ENCODE measurements around the gene RNF121. TPM values are rescaled to one million over a fixed set of nuclear protein-coding genes. Genes with fewer than 3 reads are reported as not detected.

RNF121 gene
- total RNA-seq, 2 experiments from 2014 or later, result 24.6 to 28.1 TPM

- peaks cover 79% of the 10 kb centered on the region for H3K4me1 ChIP-seq (ENCODE audit: insufficient read depth, low read length, poor library complexity, severe bottlenecking)
- H2AFZ ChIP-seq (ENCODE audit: low read length), result no peak overlapping the region
- H3K27ac ChIP-seq (ENCODE audit: low read depth, low read length, poor library complexity, severe bottlenecking), result peak overlapping the region; percentile 84
- H4K20me1 ChIP-seq (ENCODE audit: insufficient read depth, low read length), result peaks cover 30% of the 10 kb centered on the region
- no peaks in the 10 kb centered on the region for H3K9me3 ChIP-seq (ENCODE audit: low read length)
- H3K4me2 ChIP-seq (ENCODE audit: low read length), result peak overlapping the region; percentile 90
- DNase-seq (ENCODE audit: low spot score), result no peak
- ChIA-PET POLR2A (interaction anchor here (0.6 to 1.9 kb wide), 11 partner anchors 9 to 1074 kb away, joined by 3 to 7 read pairs (median 5); no protein-coding TSS in a partner anchor), CTCF (ENCODE audit: unreplicated experiment) (interaction anchor here (0.9 to 1.6 kb wide), 3 partner anchors 13 to 14 kb away, joined by 3 to 7 read pairs (median 4); no protein-coding TSS in a partner anchor)
- peak overlapping the region; percentile 66 for H3K4me3 ChIP-seq (ENCODE audit: low read depth, low read length, poor library complexity, severe bottlenecking)
- H3K9me2 ChIP-seq (ENCODE audit: insufficient read depth, low read length), result no peaks in the 10 kb centered on the region
- TF ChIP-seq CTCF (conservative IDR thresholded peaks at IDR 0.05; ENCODE audit: low read length), result no peak
- peaks cover 31% of the 10 kb centered on the region for H3K36me3 ChIP-seq (ENCODE audit: insufficient read depth, low read length)
- peaks cover 52% of the 10 kb centered on the region; the same call in 1 of the 2 replicates for H3K79me2 ChIP-seq (ENCODE audit: insufficient read depth, low read depth, low read length)
- intact Hi-C loops (cut with micrococcal nuclease; ENCODE audit: unreplicated experiment), result loop anchor here (1.0 kb wide), 1 partner anchor 42 kb away; the partner anchor contains the start of genes LRRC51 and NUMA1
- no TSS peak for BruUV-seq (replicated peaks)
These were observed 109.6 kb downstream of the RNF121 start for GRCh38 chr11:72038491-72038890.

- H3K36me3 ChIP-seq (ENCODE audit: insufficient read depth, low read length), result peaks cover 24% of the 10 kb centered on the region
- H3K9me3 ChIP-seq (ENCODE audit: low read length), result no peaks in the 10 kb centered on the region
- POLR2A ChIA-PET, result interaction anchor here (0.6 to 1.9 kb wide), 11 partner anchors 9 to 193 kb away, joined by 3 to 8 read pairs (median 4); partner anchors contain the start of gene ANAPC15
- peaks cover 34% of the 10 kb centered on the region for H4K20me1 ChIP-seq (ENCODE audit: insufficient read depth, low read length)
- H3K4me2 ChIP-seq (ENCODE audit: low read length), result peak overlapping the region; percentile 90
- CTCF ChIA-PET (ENCODE audit: unreplicated experiment), result interaction anchor here (0.9 to 1.8 kb wide), 5 partner anchors 8 to 144 kb away, joined by 3 to 7 read pairs (median 4); no protein-coding TSS in a partner anchor
- H3K4me1 ChIP-seq (ENCODE audit: insufficient read depth, low read length, poor library complexity, severe bottlenecking), result peaks cover 72% of the 10 kb centered on the region
- peak overlapping the region; percentile 84 for H3K27ac ChIP-seq (ENCODE audit: low read depth, low read length, poor library complexity, severe bottlenecking)
- no peak overlapping the region for H2AFZ ChIP-seq (ENCODE audit: low read length)
- TF ChIP-seq EZH2phosphoT487 (IDR thresholded peaks at IDR 0.05; ENCODE audit: borderline replicate concordance, low read depth, low read length) (no peak), CTCF (conservative IDR thresholded peaks at IDR 0.05; ENCODE audit: low read length) (no peak)
- peak; percentile 62 for DNase-seq (ENCODE audit: low spot score)
- peak overlapping the region; percentile 66 for H3K4me3 ChIP-seq (ENCODE audit: low read depth, low read length, poor library complexity, severe bottlenecking)
- no peaks in the 10 kb centered on the region for H3K9me2 ChIP-seq (ENCODE audit: insufficient read depth, low read length)
- intact Hi-C loops (cut with micrococcal nuclease; ENCODE audit: unreplicated experiment), result no loop called here
- H3K79me2 ChIP-seq (ENCODE audit: insufficient read depth, low read depth, low read length), result peaks cover 52% of the 10 kb centered on the region; the same call in 1 of the 2 replicates
- no TSS peak for BruUV-seq (replicated peaks)
These were observed 110.4 kb downstream of the RNF121 start for GRCh38 chr11:72039031-72039855.
